Amniotic epithelial cell (primary cell): ENCODE results near the gene BCAR3.

Experiments used
- DNase-seq: peaks from one replicate; pipeline ENCODE4 v3.0.0-alpha.2; 2010; ENCODE audit warnings: low read depth

BCAR3 gene

DNA sequence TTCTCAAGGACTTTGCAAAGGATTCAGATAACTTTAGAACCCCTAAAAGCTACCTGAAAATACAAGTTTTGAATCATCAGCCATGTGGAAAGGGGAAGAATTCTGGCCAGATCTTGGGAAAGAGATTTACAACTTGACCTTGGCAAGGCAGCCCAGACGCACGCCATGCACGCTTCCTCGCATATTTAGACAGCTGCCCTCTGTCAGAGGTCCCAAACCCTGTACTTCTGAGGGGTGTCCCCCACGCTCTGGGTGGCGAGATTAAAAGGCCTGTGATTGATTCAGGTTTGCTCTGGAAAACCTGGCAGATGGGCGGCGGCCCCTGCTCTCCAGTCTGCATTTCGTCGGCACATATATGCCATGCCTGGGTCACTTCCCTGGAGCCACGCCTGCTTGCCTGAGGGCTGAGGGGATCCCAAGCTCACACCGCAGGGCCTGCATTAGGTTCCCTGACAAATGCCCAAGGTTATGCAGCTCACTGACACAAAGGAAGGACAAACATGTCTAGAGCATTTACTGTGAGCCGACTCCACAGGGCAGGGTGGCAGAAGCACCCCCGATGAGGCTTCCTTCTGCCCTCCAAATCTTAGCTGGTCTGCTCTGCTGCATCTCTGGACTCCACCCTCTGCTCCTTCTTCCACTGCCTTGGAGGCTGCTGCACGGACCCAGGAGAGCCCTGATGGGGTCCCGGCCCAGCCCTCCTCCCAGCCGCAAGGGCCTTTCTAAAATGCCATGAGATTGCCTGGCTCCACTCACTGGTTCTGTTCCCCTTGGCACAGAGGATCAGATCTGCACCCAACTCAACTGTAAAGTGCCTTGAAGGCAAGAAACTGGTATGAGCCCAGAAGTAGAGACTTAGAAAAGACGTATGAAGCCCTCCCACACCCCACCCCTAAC lies 103.9 kb downstream of the BCAR3 start:
- no peak for DNase-seq

DNA sequence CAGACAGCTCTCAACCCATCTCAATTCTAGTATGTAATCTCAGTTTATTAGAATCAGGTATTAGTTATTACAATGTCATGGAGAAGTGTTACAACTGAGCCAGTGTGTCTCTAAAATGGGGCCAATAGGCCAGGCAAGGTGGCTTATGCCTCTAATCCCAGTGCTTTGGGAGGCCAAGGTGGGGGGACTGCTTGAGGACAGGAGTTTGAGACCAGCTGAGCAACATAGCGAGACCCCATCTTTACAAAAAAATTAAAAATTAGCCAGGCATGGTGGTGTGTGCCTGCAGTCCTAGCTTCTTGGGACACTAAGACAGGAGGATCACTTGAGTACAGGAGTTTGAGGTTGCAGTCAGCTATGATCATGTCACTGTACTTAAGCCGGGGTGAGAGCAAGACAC lies 104.9 kb downstream of the BCAR3 start:
- no peak for DNase-seq

DNA sequence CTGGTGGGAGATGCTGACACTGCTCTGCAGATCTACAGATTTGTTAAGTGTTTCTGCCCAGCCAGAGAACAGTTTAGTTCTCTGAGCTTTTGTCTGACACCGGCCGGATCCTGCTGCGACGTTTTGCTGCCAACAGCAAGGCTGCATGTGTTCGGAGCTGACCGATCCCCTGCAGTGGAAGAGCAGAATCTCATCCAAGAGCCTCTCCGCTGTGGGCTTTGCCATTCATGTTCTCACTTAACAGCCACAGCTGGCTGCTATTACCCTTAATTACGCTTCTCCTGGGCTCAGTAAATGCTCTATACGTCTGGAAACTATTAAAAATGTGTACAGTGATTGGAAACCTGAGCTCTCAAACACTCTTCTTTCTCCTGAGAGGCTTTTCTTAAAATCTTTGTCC lies 105.3 kb downstream of the BCAR3 start:
- DNase-seq: no peak

DNA sequence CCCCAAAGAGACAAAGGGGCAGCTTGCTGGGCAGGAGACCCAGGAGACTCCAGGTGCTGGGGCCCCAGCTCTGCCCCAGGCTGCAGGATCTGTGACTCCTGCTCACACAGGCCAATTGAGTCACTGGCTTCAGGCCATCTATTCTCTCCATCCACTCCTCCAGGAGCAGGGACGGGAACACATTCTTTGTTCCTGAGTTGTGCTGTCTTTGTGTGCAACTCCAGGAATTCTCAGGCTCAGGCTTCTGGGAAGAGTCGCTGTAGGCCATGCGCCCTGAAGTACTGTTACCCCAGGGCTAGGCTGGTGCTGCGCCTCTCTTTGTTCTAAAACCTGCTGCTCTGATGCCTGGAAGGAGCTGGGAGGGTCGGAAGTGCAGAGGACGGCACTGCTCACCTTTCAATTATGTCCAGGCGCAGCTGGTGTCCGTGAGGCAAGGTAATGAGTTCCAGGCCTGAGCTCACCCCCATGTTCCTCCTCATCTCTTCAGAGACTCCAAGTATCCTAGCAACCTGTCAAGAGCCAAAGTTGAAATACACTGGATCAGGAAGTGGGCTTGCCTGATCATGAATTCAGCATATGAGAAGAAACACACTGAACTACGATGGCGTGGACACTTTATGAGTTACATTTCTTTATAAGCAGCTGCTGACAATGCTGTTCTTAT lies 105.9 kb downstream of the BCAR3 start:
- DNase-seq: no peak

DNA sequence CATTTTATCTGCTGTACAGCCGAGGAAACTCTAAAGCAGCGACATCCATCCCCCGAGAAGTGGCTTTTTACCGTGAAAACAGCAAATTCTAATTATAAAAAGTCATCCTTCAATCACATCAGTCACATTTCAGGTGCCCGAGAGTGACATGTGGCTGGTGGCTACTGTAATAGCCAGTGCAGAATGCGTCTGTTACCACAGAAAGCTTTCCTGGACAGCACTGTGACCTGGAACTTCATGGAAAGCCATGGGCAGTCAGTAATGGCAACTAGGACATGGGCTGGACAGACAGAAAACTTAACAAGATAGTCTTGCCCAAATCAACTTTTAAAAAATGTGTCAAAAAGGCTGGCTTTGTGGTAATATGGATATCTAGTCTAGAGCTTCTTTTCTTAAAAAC lies 106.6 kb downstream of the BCAR3 start:
- DNase-seq: no peak

DNA sequence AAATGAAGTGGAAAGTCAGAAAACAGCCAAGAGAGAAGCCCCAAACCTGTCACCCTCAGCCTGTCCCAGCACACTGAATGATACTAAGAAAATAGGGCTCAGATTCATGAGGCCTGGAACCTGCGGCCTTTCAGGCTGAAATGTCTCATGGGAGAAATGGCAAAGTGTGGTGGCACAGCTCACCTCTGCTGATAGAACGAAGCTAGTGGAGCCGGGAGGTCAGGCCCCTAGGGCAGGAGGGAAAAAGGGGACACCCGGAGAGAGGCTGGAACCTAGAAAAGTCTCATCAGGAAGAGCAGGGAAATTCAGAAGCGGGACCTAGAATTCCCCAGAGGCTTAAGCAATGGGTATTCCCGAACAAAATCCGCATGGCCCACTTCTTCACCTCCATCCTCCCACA lies 107.1 kb downstream of the BCAR3 start:
- no peak for DNase-seq

DNA sequence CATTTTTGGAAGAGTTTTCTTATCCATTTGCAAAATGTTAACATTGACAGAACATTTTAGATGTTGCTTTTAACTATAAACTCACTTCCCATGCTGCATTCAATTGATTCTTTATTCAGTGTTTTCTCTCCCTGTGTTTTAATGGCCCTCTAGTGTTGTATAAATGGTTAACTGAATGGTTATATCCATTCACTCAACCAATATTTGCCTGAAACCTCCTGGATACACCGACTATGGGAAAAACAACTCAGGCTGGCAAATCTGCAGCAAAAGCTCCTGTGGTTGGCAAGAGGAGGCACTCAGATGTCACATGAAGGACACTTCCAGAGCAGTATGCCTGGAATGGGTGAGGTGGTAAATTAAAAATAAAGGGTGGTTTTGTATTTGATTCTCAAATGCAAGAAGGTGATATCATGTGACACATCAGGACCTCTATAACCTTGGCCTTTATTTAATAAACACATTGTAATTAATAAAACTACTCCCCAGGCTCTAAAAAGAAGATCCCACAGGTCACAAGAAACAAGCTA lies 107.6 kb downstream of the BCAR3 start:
- no peak for DNase-seq

DNA sequence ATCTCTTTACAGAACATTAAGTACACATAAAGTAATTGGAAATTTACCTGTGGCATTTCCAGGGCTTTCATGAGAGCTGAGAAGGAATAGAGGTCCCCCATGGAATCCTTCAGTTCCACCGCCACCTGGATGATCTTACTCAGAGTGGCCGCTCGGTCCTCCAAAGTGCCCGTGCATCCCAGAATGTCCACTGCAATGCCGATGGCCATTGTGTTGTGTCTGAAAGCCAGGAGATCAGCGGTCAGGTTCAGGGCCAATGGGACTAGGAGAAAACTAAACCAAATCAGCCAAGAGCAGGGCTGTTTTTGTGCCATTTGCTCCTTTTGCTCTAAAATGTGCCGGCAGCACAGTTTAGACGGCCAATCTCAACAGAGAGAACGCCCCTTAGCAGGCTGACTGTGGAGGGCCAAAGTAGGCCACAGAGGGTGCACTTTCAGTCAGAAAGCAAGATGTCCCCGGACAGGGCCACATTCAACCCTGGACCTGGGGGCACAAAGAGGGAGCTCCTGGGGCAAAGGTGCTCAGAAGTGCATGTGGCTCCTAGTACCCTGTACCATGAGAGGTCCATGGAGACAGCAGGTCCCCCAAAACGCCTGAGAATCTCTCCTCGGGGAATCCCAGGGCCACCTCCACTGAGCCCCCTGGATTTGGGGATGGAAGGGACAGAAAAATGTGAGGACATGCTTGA lies 109.9 kb downstream of the BCAR3 start:
- no peak for DNase-seq

DNA sequence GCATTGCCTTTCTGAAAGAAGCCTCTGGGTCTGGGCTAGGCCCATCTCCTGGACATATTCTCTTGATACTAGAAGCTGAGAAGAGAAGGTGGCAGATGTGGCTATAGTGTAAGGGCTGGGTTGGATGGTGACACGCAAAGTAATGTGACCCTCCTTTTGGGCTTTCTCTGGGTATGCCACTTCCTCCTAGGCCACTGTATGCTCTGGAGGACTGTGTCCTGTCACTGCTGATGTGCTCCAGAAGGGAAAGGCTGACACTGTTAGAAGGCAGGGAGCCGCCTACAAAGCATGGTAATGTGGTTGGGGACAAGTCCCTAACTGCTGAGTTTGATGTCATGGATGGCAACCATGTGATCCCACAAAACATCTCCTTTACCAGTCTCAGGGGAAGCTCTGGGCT lies 112.1 kb downstream of the BCAR3 start:
- no peak for DNase-seq

DNA sequence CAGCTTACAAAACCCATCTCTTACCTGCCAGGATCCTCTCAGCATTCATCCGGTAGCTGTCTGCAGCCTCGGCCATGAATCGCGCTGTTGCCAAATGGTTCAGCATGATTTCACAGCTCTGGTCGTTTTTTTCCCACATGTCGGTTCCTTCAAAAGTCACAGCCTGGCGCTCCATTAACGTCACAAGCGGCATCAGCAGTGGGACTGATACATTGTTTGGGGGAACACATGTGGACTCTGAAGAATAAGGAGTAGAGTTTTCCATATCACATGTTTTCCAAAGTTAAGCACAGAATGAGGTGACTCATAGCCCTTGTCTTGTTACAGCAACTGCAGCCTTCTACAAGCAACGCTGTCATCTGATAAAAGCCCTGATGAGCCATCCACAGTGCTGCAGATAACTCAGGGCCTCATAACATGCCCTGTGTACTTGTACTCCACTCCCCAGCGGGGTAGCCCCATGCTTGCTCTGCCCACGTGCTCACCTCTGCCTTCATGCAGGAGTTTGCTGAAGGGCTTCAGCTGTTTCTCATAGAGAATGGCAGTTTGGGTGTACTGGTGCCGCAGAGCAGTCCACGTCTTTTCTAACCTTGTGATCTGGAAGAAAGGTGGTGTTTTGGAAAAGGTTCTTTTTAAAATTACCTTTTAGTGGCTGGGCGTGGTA lies 114.2 kb downstream of the BCAR3 start:
- DNase-seq: peak; percentile 100

DNA sequence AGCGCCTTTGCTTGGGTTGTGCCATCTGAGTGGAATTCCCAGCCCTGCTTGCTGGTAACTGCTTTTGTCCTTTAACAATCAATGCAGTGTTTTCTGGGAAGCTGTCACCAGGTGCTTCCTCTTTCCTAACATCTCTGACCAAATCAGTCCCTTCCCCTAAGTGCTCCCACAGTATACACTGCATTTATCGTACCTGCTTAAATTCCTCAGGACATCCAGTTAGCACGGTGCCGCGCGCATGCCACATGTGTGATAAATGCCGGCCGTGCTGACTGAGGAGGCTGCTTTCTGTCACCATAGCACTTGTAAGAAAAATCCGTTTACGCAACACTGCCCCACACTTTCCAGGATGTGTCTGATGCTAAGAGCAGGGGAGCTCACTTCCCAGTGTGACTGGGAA lies 115.4 kb downstream of the BCAR3 start:
- peak; percentile 77 for DNase-seq

DNA sequence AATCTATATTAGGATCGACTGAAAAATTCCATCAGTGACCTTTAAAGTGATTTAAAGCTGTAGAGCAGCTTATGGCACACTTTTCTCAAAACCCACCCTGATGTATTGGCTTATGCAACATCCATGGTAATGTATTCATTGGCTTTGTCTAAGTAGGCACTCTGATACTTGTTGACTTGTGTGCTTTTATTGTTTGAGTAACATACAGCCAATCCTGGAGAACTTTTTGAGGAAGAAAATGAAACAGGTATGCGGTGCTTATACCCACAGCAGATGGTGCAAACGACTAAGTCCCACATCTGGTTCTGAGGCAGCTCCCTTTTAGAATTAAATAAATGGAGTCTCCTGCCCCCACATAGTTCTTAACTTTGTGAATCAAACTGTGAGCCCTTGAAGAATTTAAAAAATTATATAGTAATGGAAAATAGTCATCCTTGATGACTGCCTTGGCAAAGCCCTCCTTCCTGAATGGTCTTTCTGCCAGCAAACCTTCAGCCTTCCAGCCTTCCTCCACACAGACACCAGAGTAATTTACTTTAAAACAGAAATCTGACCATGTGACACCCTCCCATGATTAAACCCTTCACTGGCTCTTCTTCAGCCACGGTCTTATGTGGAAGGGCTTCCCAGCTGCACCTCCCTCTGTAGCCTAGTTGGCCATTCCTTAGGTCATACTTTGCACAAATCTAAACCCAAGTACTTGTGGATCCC lies 116.0 kb downstream of the BCAR3 start:
- DNase-seq: peak; percentile 65

DNA sequence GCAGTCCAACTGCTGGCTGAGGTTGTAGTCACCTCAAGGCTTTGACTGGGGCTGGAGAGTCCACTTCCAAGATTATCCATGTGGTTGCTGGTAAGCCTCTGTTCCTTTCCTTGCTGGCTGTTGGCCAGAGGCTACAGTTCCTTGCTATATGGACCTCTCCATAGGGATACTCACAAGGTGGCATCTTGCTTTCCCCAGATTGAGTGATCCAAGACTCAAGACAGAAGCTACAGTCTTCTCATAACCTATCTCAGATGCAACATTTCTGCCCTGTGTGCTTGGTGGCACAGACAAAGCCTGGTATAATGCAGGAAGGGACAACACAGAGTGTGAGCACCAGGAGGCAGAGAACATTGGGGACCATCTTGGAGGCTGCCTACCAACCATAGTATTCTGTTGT lies 121.9 kb downstream of the BCAR3 start:
- no peak for DNase-seq

DNA sequence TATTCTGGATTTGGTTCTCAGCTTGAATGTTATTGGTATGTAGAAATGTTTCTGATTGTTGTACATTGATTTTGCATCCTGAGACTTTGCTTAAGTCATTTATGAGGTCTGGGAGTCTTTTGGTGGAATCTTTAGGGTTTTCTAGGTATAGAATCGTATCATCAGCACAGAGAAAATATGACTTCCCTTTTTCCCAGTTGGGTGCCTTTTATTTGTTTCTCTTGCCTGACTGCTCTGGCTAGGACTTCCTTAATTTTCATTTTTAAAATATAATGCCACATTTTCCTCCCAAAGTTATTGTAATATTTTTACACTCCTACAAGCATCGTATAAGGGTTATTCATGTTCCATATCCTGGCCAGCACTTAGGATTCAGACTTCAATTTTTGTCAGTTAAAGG lies 122.6 kb downstream of the BCAR3 start:
- DNase-seq: no peak

DNA sequence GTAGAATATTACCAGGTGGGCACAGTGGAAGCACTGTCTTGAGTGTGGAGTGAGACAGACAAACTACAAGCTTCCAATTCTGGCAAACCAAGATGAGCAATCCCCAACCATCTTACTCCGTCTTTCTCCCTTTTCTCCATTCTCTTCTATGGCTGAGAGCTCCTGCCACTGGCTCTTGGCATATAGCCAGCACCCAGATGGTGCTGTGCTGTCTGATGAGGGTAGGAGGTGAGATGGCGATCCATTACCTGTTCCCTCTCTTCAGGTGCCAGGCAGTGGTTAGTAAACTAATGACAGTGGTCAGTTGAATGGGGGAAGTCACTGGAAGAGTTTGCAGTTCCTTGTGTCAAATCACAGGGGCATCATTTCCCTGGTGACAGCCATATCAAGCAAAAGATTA lies 125.3 kb downstream of the BCAR3 start:
- no peak for DNase-seq

DNA sequence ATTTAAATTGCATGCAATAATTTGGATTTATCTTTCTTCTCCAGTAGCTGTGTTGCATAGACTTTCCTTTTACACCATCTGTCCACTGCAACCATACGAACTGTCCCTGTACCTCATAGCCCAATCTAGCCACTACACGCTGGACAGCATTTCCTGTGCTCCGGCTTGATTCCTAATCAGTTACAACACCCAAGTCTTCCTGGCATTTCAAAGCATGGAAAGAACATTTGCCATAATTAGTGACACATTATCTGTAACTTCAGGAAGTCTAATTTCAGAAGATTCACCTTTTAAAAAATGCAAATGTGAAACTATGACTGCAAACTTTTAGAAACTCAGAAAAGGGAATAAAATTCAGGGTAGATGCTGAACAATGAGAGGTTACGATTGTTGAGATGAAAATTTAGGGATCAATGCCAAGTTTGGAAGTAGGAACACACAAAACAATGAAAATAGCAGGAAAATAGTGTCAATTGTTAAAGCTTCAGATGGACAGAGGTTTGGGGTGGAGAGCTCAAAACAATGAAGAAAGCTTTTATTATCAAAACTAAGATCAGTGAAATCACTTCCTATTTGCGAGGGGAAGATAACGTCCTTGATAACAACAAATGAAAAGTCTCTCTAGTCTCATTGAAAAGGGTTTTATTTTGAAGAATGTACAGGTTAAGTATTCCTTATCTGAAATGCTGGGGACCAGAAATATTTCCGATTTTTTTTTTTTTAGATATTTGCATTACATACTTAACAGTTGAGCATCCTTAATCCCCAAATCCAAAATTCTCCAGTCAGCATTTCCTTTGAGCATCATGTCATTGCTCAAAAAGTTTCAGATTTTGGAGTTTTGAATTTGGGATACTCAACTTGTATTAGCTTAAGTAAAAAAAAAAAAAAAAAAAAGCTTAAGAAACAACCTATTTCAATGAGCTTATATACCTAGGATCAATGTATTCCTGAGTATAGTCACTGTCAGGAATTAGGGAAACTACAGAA lies 126.5 kb downstream of the BCAR3 start:
- peak; percentile 19 for DNase-seq

DNA sequence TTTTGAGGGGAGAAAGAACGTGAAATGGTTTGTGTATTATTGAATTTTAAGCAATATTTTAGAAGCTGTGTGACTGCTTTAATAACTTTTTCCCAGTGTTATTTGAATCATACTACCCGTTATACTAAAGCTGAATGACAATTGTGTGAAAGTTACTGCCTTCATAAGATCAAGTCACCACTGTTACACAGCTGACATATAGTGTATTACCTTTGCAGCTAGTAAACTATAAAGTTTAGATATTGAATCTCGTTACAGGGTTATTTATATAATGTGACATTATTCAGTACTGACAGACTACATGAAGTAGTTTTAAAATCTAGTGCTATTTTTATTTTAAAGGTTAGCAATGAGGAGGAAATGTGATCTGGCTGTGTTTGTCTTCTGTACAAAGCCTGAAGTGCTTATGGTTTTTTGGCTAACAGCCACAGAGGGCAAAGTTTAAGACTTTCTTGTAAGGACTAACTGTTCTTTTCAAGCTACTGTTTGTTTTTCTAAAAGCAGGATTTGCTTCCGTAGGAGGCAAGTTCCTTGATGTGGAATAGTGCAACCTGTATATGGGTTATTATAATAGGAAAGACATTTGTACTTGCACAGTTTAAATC lies 127.6 kb downstream of the BCAR3 start:
- peak; percentile 82 for DNase-seq

DNA sequence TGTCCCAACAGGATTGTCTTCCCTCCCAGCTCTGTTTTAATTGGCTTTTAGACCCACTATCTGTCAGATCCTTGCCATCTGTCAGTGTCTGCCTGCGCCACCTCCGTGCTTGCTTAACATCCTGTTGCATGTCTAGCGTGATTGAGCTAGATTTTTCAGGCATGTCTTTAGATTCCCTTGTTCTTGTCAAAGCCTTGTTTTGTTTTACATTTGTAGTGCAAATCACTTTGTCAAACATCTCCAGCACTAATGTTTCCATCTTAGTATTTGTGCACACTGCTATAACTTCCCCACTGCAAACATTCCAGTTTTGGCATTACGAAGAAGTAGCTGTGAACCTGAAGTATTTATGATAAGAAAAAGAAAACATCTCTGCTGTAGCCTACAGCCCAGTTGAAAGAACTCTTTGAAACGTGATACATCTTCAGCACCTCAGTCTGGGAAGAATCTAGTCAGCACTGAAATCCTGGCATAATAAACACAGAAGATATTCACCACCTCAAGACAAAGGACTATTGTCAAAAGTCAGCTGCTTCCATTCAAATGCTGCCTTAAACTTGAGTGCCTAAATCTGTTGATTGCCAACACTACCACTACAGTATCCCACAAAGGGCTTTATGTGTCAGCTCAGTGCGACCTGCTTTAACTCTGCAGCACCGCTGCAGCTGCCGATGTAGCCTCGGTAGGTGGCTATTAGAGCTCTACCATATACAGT lies 128.7 kb downstream of the BCAR3 start:
- DNase-seq: peak; percentile 78

DNA sequence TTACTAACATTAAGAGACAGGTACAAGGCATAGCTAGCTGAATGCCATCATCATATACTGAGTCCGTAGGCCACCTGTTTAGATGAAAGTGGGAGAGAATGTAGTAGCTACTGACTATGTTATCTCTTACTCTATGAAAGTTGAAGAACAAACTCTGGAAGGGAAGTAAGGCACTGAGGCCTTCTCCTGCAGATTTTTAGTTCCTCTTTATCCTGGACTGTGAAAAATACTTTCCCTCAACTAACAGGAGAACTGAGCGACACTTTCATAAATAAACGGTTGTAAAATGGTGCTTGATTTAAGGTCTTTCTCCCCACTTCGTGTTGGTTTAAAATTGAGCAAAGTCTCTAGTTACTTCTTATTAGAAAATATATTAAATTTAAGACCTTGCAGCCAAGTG lies 131.8 kb downstream of the BCAR3 start:
- DNase-seq: no peak
